HG03175 (cell line): ENCODE data around the gene RMRP.

Experiments used
- ATAC-seq: cut with Tn5 transposase; IDR thresholded peaks from one replicate; pipeline ENCODE4 v1.9.1; 2021; ENCODE audit warnings: mild to moderate bottlenecking, moderate library complexity; ENCODE audit not compliant: unreplicated experiment

The RMRP gene

GRCh38 chr9:35687306-35687705 is 29.5 kb upstream of the RMRP start:
- ATAC-seq, result no peak

- no peak for ATAC-seq
Measured at GRCh38 chr9:35686222-35687203, 28.7 kb upstream of the RMRP start.

GRCh38 chr9:35685506-35685905 is 27.7 kb upstream of the RMRP start:
- no peak for ATAC-seq

GRCh38 chr9:35684921-35685320 is 27.1 kb upstream of the RMRP start:
- ATAC-seq, result no peak

- ATAC-seq, result no peak
Measured at GRCh38 chr9:35683323-35683722, 25.5 kb upstream of the RMRP start.

GRCh38 chr9:35682520-35683315 is 24.9 kb upstream of the RMRP start:
- ATAC-seq, result no peak

- no peak for ATAC-seq
Measured at GRCh38 chr9:35682051-35682450, 24.2 kb upstream of the RMRP start.

GRCh38 chr9:35681341-35682002 is 23.7 kb upstream of the RMRP start:
- ATAC-seq, result no peak

GRCh38 chr9:35680331-35681105 is 22.7 kb upstream of the RMRP start:
- peak; percentile 70 for ATAC-seq

- no peak for ATAC-seq
Measured at GRCh38 chr9:35679766-35680330, 22.0 kb upstream of the RMRP start.

GRCh38 chr9:35679091-35679490 is 21.3 kb upstream of the RMRP start:
- ATAC-seq, result no peak

GRCh38 chr9:35675732-35676392 is 18.0 kb upstream of the RMRP start:
- no peak for ATAC-seq

- no peak for ATAC-seq
Measured at GRCh38 chr9:35675204-35675603, 17.4 kb upstream of the RMRP start.

- ATAC-seq, result no peak
Measured at GRCh38 chr9:35674025-35674361, 16.2 kb upstream of the RMRP start.

- no peak for ATAC-seq
Measured at GRCh38 chr9:35673132-35674024, 15.6 kb upstream of the RMRP start, which contains the start of gene CA9. Gene CA9 (plus strand): TSS chr9:35673928. CDS start chr9:35673960, 32 bp downstream.

GRCh38 chr9:35669331-35670145 is 11.7 kb upstream of the RMRP start:
- no peak for ATAC-seq

- no peak for ATAC-seq
Measured at GRCh38 chr9:35667939-35668338, 10.1 kb upstream of the RMRP start.

- ATAC-seq, result no peak
Measured at GRCh38 chr9:35666549-35666948, 8.7 kb upstream of the RMRP start.
